Pancreas (tissue), 10 donors: ENCODE results near the gene RRP9. TPM values are rescaled to one million over a fixed set of nuclear protein-coding genes. Genes with fewer than 3 reads are reported as not detected.

Experiments used
- ATAC-seq, 4 donors: fragments of 200-7000 bp; cut with Tn5 transposase; one replicate each; pipeline versions ENCODE4 v1.8.0 to v1.9.1; 2020; ENCODE audit warnings: mild to moderate bottlenecking in 4 of 4, moderate library complexity in 4 of 4
- DNase-seq, 6 donors: peaks; one replicate each; pipeline ENCODE4 v3.0.0-alpha.2; 2020
- FAIRE-seq: peaks from 2 replicates; lab custom pipeline; 2012; peaks lifted over from hg19 to GRCh38; lab: Jason Lieb, UNC
- H3K27ac ChIP-seq, 4 donors: fragments of 200-600 bp; sonication (generic); 1 replicate in 3 of 4; 2 replicates in 1 of 4; pipeline versions ENCODE4 v1.5.0 to v1.8.0; 2020
- H3K27me3 ChIP-seq, 4 donors: fragments of 200-600 bp; one replicate each; pipeline ENCODE4 v1.8.0; 2021
- H3K36me3 ChIP-seq, 3 donors: fragments of 200-600 bp; sonication (generic) in 1 of 3; one replicate each; pipeline versions ENCODE4 v1.5.0 to v1.8.0; 2020 to 2021
- H3K4me1 ChIP-seq, 3 donors: fragments of 200-600 bp; one replicate each; pipeline ENCODE4 v1.8.0; 2021
- H3K4me3 ChIP-seq, 4 donors: fragments of 200-600 bp; sonication (generic) in 2 of 4; one replicate each; pipeline versions ENCODE4 v1.5.0 to v1.8.0; 2020 to 2021
- H3K9me3 ChIP-seq, 4 donors: fragments of 200-600 bp; one replicate each; pipeline ENCODE4 v1.8.0; 2021
- WGBS, 2 donors: extraction: QIAGEN DNeasy Blood & Tissue Kit; methylation state at CpG; one replicate each; pipeline ENCODE4 v1.1.7; 2013; 5-methylcytosine and 5-hydroxymethylcytosine counted together
- intact Hi-C, 3 donors: fragments of 100-400 bp; cut with DNase I; formaldehyde crosslinking; loops; one replicate each; pipeline versions ENCODE4 v1.11.1 to v1.14.2; 2022
- polyA plus RNA-seq, 2 donors: library from polyadenylated mRNA; stranded (reverse); fragments of 200-250 nt; gene quantifications; one replicate each; pipeline ENCODE4 v1.2.3, GENCODE V29; 2013
- total RNA-seq, 6 donors: library from RNA; stranded (reverse); fragmentation: NEBNext Ultra II Directional in 4 of 6; extraction: Animal tissue kit (Norgen Biotek cat#: 25700) in 4 of 6; gene quantifications; one replicate each; pipeline versions ENCODE4 v1.2.1 to v1.2.4, GENCODE V29; 2021 to 2023
- TF ChIP-seq, protein P1 (sequence below), 4 donors: fragments of 200-600 bp; sonication (generic) in 3 of 4; IDR thresholded peaks; one replicate each; pipeline versions ENCODE4 v1.5.0 to v1.8.0; 2021; ENCODE audit warnings: antibody characterized with exemption in 4 of 4
- donor health status: healthy with polysubstance abuse.
- donor health status: DM: no; HTN: no; CAD: no; lungs with moderate emphysema.
- donor health status: DM: no; HTN: no; CAD: no.
- donor health status: control.
- donor health status: control.
- donor health status: Bipolar disorder and iron deficiency.
- donor health status: DM: yes; HTN: yes; CAD: no.
- donor health status: DM: no; HTN: no; CAD: no.
- donor health status: DM: no; HTN: no; CAD: no.
- donor health status: DM: yes; HTN: yes; CAD: no.

RRP9 gene
- total and polyA plus RNA-seq, 8 donors = 3.8 to 13.8 (median 7.9) TPM

DNA sequence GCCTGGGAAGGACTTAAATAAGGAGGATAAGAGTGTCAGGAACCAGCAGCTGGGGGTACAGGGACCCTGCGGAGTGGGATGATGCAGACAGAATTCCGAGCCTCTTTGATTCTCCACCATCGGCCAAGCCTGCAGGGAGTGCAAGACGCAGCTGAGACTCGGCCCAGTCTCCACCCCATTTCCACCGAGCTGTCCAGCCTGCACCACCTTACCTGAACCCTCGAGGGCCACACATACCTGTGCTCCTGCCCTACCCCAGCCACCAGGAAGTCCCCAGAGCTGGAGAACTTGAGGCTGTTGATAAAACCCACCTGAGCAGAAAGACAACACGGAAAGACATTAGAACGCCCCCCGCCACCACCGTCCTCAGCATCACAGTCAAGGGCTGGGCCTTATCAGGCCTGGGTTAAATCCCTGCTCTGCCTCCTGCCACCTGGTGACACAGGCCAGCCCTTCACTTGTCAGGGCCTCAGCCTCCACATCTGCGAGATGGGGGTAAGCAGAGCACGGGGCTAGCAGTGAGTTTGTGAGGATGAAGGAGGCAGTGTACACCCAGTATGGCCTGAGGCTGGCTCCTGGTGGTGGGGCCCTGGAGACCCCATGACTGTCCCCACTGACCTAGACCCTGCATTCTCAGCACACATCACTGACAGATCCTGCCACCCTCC, 8.1 kb downstream of the RRP9 start:
- DNase-seq = no peak
- no peaks in the 10 kb centered on the region for H3K9me3 ChIP-seq
- no peak overlapping the region for H3K27ac ChIP-seq
- no peaks in the 10 kb centered on the region for H3K4me1 ChIP-seq
- H3K27me3 ChIP-seq = no peaks in the 10 kb centered on the region
- TF ChIP-seq, protein P1, sequence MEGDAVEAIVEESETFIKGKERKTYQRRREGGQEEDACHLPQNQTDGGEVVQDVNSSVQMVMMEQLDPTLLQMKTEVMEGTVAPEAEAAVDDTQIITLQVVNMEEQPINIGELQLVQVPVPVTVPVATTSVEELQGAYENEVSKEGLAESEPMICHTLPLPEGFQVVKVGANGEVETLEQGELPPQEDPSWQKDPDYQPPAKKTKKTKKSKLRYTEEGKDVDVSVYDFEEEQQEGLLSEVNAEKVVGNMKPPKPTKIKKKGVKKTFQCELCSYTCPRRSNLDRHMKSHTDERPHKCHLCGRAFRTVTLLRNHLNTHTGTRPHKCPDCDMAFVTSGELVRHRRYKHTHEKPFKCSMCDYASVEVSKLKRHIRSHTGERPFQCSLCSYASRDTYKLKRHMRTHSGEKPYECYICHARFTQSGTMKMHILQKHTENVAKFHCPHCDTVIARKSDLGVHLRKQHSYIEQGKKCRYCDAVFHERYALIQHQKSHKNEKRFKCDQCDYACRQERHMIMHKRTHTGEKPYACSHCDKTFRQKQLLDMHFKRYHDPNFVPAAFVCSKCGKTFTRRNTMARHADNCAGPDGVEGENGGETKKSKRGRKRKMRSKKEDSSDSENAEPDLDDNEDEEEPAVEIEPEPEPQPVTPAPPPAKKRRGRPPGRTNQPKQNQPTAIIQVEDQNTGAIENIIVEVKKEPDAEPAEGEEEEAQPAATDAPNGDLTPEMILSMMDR (IDR thresholded peaks at IDR 0.05) = no peak
- no peak for ATAC-seq
- WGBS, 2 donors = 93% methylated on average over 13 of the region's 13 CpGs
- H3K36me3 ChIP-seq = peaks cover 0 to 45% (median 11%) of the 10 kb centered on the region in 3 donors
- no peak overlapping the region for H3K4me3 ChIP-seq
- no peak for FAIRE-seq
- intact Hi-C loops = no loop called here

DNA sequence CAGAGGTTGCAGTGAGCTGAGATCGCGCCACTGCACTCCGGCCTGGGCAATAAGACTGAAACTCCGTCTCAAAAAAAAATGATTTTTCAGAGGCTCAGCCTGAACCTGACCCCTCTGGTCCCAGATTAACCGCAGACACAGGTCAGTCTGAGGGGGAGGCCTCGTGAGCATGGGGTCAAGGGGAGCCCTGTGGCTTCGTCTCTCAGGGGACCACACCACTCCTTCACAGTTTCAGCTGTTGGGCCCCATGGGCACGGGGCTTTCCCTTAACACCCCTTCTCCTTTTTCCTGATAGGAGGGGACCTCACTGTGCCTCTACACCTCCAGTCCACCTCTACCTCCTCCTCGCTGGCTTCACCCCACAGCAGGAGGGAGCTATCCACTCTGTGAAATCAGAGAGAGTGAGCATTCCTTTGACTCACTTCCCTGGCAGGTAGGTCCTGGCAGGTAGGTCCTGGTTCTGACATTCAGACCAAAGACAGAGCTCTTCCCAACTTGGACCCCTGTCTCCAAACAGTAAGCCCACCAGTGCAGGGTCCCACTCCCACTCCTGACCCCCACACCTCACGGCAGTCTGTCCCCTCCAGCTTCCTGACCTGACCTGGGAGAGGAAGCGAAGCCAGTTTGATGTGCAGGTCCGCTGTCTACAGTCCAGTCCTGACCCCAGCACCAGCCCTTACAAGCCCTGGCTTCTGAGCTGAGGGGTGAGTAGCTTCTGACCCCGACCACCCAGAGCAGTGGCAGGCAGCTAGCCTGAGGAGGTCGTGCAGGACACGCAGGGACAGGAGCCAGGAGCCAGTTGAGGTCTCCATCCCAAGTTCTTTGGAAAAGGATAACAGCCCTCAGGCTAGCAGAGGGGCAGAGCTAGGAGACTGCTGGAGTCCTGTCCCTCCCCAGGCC, 9.0 kb downstream of the RRP9 start:
- 95% methylated on average over 15 of the region's 15 CpGs for WGBS, 2 donors
- Histone ChIP-seq H3K4me1 (no peaks in the 10 kb centered on the region), H3K9me3 (no peaks in the 10 kb centered on the region), H3K4me3 (no peak overlapping the region), H3K27ac (no peak overlapping the region), H3K36me3 (peaks cover 0 to 45% (median 11%) of the 10 kb centered on the region in 3 donors), H3K27me3 (no peaks in the 10 kb centered on the region)
- ATAC-seq (no peak), DNase-seq (no peak), FAIRE-seq (no peak)
- intact Hi-C loops = no loop called here
- TF ChIP-seq, protein P1 (IDR thresholded peaks at IDR 0.05) = no peak

DNA sequence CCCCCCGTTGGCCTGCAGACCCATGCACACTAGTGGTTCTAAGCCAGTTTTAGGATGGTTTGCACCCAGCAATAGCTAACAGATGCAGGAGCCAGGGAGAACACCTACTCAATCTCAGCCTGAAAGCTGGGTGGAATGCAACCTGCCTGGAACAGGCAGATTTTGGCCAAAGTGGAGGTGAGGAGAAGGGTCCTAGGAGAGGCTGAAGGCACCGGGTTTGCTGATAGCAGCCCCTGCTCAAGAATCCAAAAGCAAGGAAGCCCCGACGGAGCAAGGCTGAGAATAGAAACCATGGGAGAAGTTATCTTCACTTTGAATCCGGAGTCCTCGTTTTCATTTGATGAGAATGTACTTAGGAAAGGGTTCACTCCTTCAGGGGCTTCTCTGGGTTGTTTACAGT, 9.9 kb downstream of the RRP9 start:
- WGBS, 2 donors = 93 to 95% methylated on average over 6 of the region's 6 CpGs
- H3K27me3 ChIP-seq = no peaks in the 10 kb centered on the region
- ATAC-seq (no peak), DNase-seq (no peak), FAIRE-seq (no peak)
- TF ChIP-seq, protein P1 (IDR thresholded peaks at IDR 0.05) = no peak
- H3K4me3 ChIP-seq = no peak overlapping the region
- peaks cover 0 to 38% (median 6%) of the 10 kb centered on the region in 3 donors for H3K36me3 ChIP-seq
- intact Hi-C loops = no loop called here
- no peaks in the 10 kb centered on the region for H3K4me1 ChIP-seq
- H3K9me3 ChIP-seq = no peaks in the 10 kb centered on the region
- H3K27ac ChIP-seq = no peak overlapping the region

DNA sequence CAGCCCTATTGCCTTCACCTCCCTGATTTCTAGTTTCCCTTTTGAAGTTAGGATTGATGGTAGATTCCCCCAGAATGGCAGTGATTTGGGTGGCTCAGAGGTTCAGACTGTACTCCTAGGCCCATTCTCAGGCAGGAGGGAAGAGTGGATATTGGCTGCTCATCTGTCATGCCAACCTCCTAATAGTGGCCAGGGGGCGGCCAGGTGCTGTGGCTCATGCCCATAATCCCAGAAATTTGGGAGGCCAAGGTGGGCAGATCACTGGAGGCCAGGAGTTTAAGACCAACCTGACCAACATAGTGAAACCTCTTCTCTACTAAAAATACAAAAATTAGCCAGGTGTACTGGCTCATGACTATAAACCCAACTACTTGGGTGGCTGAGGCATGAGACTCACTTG, 11.3 kb downstream of the RRP9 start:
- no peak for ATAC-seq
- no peak for FAIRE-seq
- intact Hi-C loops = no loop called here
- TF ChIP-seq, protein P1 (IDR thresholded peaks at IDR 0.05) = no peak
- DNase-seq = no peak
- Histone ChIP-seq H3K4me3 (no peak overlapping the region), H3K27ac (no peak overlapping the region), H3K27me3 (no peaks in the 10 kb centered on the region), H3K4me1 (no peaks in the 10 kb centered on the region), H3K36me3 (peaks cover 0 to 27% (median 6%) of the 10 kb centered on the region in 3 donors), H3K9me3 (no peaks in the 10 kb centered on the region)
- 98 to 100% methylated on average over 1 of the region's 1 CpG for WGBS, 2 donors
